Activated CD4-positive, alpha-beta T cell treated with anti-CD3 and anti-CD28 coated beads, Interleukin-2, amount 10 ng/mL, durations not matched to agents 24 days and 14 days (primary cell): ENCODE results near the gene RNASET2. TPM values are rescaled to one million over a fixed set of nuclear protein-coding genes. Genes with fewer than 3 reads are reported as not detected.
"Not testable (repeated sequence)": the region's sequence is repeated elsewhere in the genome, so short reads cannot be mapped to it uniquely, and the experiment has no call there.

ENCODE experiments used
- DNase-seq: peaks from one replicate; pipeline ENCODE4 v3.0.0; 2022
- H3K27ac Mint-ChIP-seq: one replicate; pipeline ENCODE4 v1.8.0; 2022; ENCODE audit warnings: mild to moderate bottlenecking, mixed read lengths
- H3K27me3 Mint-ChIP-seq: one replicate; pipeline ENCODE4 v1.8.0; 2022; ENCODE audit warnings: mixed read lengths
- H3K36me3 Mint-ChIP-seq: one replicate; pipeline ENCODE4 v1.8.0; 2022; ENCODE audit warnings: low read depth, mild to moderate bottlenecking, mixed read lengths
- H3K4me1 Mint-ChIP-seq: one replicate; pipeline ENCODE4 v1.8.0; 2021; ENCODE audit warnings: mixed read lengths
- H3K4me3 Mint-ChIP-seq: one replicate; pipeline ENCODE4 v1.8.0; 2022; ENCODE audit warnings: mild to moderate bottlenecking, moderate library complexity, mixed read lengths
- H3K9me3 Mint-ChIP-seq: one replicate; pipeline ENCODE4 v1.8.0; 2021; ENCODE audit warnings: mixed read lengths
- intact Hi-C: fragments of 100-400 bp; cut with micrococcal nuclease; formaldehyde crosslinking; loops from one replicate; pipeline ENCODE4 v1.15.1; 2023
- total RNA-seq: library from RNA; stranded (reverse); gene quantifications from 2 replicates; pipeline ENCODE4 v1.2.3, GENCODE V29; 2022

RNASET2 gene
- total RNA-seq, 1 donor from 2014 or later: 93.3 TPM

DNA sequence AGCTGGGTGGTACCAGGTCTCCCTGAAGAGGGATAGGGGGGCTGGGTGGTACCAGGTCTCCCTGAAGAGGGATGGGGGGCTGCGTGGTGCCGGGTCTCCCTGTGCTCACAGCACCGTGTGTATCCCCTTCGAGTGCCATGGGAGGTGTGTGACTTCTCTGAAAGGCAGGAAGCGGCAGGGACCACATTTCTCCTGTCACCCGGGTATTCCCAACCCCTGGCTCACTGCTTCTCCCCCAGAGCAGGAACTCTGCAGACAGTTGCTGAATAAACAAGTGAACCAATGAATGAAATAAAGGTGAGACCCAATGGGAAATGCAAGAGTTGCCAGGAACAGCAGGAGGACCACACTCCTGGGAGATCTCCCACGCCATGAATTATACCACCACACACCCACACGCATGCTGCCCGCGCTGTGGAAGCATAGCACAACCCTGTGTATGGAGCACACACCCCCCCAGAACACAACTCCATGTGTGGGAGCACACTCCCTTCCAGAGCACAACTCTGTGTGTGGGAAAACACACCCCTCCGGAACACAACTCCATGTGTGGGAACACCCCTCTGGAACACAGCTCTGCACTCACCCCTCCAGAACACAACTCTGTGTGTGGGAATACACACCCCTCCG, 50.7 kb downstream of the RNASET2 start:
- intact Hi-C loops: no loop called here
- H3K4me3 Mint-ChIP-seq: no peak overlapping the region
- H3K36me3 Mint-ChIP-seq: no peaks in the 10 kb centered on the region

GRCh38 chr6:166905013-166905412, 51.3 kb downstream of the RNASET2 start:
- no peaks in the 10 kb centered on the region for H3K36me3 Mint-ChIP-seq
- no peak for DNase-seq
- intact Hi-C loops: no loop called here
- H3K27me3 Mint-ChIP-seq: no peaks in the 10 kb centered on the region
- no peaks in the 10 kb centered on the region for H3K9me3 Mint-ChIP-seq
- peaks cover 29% of the 10 kb centered on the region for H3K4me1 Mint-ChIP-seq
- no peak overlapping the region for H3K4me3 Mint-ChIP-seq
- no peak overlapping the region for H3K27ac Mint-ChIP-seq

More for the DNA sequence above, 50.7 kb downstream of the RNASET2 start:
- Mint-ChIP-seq H3K27me3 (no peaks in the 10 kb centered on the region), H3K9me3 (no peaks in the 10 kb centered on the region), H3K4me1 (peaks cover 33% of the 10 kb centered on the region), H3K27ac (no peak overlapping the region)
- peak; percentile 45 for DNase-seq

- no peaks in the 10 kb centered on the region for H3K36me3 Mint-ChIP-seq
- intact Hi-C loops: no loop called here
- no peak overlapping the region for H3K4me3 Mint-ChIP-seq
- no peaks in the 10 kb centered on the region for H3K9me3 Mint-ChIP-seq
- DNase-seq: peak; percentile 46
- H3K27me3 Mint-ChIP-seq: no peaks in the 10 kb centered on the region
- H3K27ac Mint-ChIP-seq: no peak overlapping the region
- H3K4me1 Mint-ChIP-seq: peaks cover 29% of the 10 kb centered on the region
These were observed 52.1 kb downstream of the RNASET2 start for GRCh38 chr6:166904101-166904746.

DNA sequence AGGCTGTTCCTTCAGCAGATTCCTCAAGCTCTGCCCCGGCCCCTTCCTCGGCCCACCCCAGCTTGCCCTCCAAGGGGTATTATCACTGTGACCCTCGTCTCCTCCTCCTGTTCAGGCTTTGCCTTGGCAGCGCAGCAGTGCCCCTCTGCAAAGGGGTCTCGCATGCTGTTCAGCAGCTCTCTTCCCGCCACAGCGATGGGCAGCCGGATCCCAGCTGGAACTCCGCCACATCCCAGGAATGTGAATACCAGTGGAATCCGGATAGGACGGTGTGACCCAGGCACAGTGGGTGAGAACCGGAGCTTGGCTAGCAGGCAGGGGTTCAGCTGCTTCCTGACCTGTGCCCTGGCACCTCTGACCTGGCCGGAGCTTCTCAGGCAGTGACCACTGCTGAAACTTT, 52.9 kb downstream of the RNASET2 start:
- H3K27ac Mint-ChIP-seq: no peak overlapping the region
- no peaks in the 10 kb centered on the region for H3K9me3 Mint-ChIP-seq
- peaks cover 25% of the 10 kb centered on the region for H3K4me1 Mint-ChIP-seq
- intact Hi-C loops: no loop called here
- H3K36me3 Mint-ChIP-seq: no peaks in the 10 kb centered on the region
- no peak overlapping the region for H3K4me3 Mint-ChIP-seq
- peak; percentile 53 for DNase-seq
- no peaks in the 10 kb centered on the region for H3K27me3 Mint-ChIP-seq

- no peak overlapping the region for H3K4me3 Mint-ChIP-seq
- no peak overlapping the region for H3K27ac Mint-ChIP-seq
- DNase-seq: peak; percentile 49
These were observed 53.3 kb downstream of the RNASET2 start for GRCh38 chr6:166903027-166903426.

GRCh38 chr6:166902211-166902755, 54.1 kb downstream of the RNASET2 start:
- Mint-ChIP-seq H3K27me3 (no peaks in the 10 kb centered on the region), H3K27ac (no peak overlapping the region), H3K36me3 (no peaks in the 10 kb centered on the region), H3K4me3 (no peak overlapping the region), H3K9me3 (no peaks in the 10 kb centered on the region), H3K4me1 (peaks cover 13% of the 10 kb centered on the region)
- peak; percentile 52 for DNase-seq
- intact Hi-C loops: no loop called here

More at GRCh38 chr6:166903027-166903426, 53.3 kb downstream of the RNASET2 start:
- H3K4me1 Mint-ChIP-seq: peaks cover 20% of the 10 kb centered on the region
- no peaks in the 10 kb centered on the region for H3K36me3 Mint-ChIP-seq
- no peaks in the 10 kb centered on the region for H3K27me3 Mint-ChIP-seq
- intact Hi-C loops: no loop called here
- no peaks in the 10 kb centered on the region for H3K9me3 Mint-ChIP-seq

- no peaks in the 10 kb centered on the region for H3K27me3 Mint-ChIP-seq
- no peak overlapping the region for H3K27ac Mint-ChIP-seq
- no peaks in the 10 kb centered on the region for H3K36me3 Mint-ChIP-seq
- H3K4me3 Mint-ChIP-seq: no peak overlapping the region
- H3K9me3 Mint-ChIP-seq: no peaks in the 10 kb centered on the region
- intact Hi-C loops: no loop called here
- DNase-seq: peak; percentile 43
- H3K4me1 Mint-ChIP-seq: peaks cover 6% of the 10 kb centered on the region
These were observed 54.7 kb downstream of the RNASET2 start for GRCh38 chr6:166901626-166902025.

GRCh38 chr6:166900956-166901607, 55.3 kb downstream of the RNASET2 start:
- H3K4me1 Mint-ChIP-seq: peaks cover 2% of the 10 kb centered on the region
- no peaks in the 10 kb centered on the region for H3K9me3 Mint-ChIP-seq
- H3K27ac Mint-ChIP-seq: no peak overlapping the region
- peak; percentile 46 for DNase-seq
- intact Hi-C loops: no loop called here
- no peaks in the 10 kb centered on the region for H3K27me3 Mint-ChIP-seq
- H3K36me3 Mint-ChIP-seq: no peaks in the 10 kb centered on the region
- H3K4me3 Mint-ChIP-seq: no peak overlapping the region

DNA sequence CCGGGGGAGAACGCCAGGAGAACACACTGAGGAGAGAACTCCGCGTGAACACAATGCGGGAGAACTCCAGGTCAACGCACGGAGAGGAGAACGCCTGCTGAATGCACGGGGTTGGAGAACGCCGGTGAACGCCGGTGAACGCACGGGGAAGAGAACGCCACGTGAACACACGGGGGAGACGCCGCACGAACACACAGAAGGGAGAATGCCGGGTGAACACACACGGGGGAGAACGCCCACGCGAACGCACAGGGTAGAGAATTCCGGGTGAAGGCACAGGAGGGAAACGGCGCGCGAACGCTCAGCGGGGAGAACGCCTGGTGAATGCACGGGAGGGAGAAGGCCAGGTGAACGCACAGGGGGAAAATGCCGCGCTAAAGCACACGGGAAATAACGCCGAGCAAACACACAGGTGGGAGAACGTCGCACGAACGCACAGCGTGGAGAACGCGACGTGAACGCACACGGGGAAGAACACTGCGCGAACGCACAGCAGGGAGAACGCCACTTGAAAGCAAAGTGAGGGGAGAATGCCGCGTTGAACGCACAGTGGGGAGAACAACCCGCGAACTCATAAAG, 56.1 kb downstream of the RNASET2 start:
- no peaks in the 10 kb centered on the region for H3K9me3 Mint-ChIP-seq
- no peaks in the 10 kb centered on the region for H3K36me3 Mint-ChIP-seq
- peaks cover under 1% of the 10 kb centered on the region for H3K4me1 Mint-ChIP-seq
- no peaks in the 10 kb centered on the region for H3K27me3 Mint-ChIP-seq
- no peak overlapping the region for H3K4me3 Mint-ChIP-seq
- no peak overlapping the region for H3K27ac Mint-ChIP-seq
- DNase-seq: peak; percentile 43
- intact Hi-C loops: no loop called here

GRCh38 chr6:166898910-166899309, 57.4 kb downstream of the RNASET2 start:
- Mint-ChIP-seq H3K4me1 (no peaks in the 10 kb centered on the region), H3K27me3 (no peaks in the 10 kb centered on the region), H3K9me3 (no peaks in the 10 kb centered on the region), H3K27ac (no peak overlapping the region), H3K4me3 (no peak overlapping the region), H3K36me3 (no peaks in the 10 kb centered on the region)
- intact Hi-C loops: no loop called here
- peak; percentile 22 for DNase-seq

DNA sequence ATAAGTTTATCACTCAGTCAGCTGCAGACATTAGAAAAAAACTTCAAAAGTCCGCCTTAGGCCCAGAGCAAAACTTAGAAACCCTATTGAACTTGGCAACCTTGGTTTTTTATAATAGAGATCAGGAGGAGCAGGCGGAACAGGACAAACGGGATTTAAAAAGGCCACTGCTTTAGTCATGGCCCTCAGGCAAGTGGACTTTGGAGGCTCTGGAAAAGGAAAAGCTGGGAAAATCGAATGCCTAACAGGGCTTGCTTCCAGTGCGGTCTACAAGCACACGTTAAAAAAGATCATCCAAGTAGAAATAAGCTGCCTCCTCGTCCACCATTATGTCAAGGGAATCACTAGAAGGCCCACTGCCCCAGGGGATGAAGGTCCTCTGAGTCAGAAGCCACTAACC, 61.7 kb downstream of the RNASET2 start:
- H3K36me3 Mint-ChIP-seq, H3K4me1 Mint-ChIP-seq, H3K27me3 Mint-ChIP-seq, intact Hi-C loops, DNase-seq, H3K4me3 Mint-ChIP-seq, H3K27ac Mint-ChIP-seq, H3K9me3 Mint-ChIP-seq: not testable (repeated sequence)

DNA sequence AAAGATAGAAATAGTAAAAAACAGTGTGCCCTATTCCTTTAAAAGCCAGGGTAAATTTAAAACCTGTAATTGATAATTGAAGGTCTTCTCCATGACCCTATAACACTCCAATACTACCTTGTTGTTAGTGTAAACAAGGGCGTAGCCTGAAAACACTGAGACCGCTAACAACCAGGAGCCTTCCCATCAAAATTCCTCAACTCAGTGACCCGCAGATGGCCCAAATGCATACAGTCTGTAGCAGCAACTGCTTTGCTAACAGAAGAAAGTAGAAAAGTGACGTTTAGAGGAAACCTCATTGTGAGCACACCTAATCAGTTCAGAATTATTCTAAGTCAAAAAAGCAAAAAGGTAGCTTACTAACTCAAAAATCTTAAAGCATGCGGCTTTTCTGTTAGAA, 63.9 kb downstream of the RNASET2 start:
- intact Hi-C loops, H3K27me3 Mint-ChIP-seq, H3K27ac Mint-ChIP-seq, H3K4me1 Mint-ChIP-seq, H3K9me3 Mint-ChIP-seq, H3K36me3 Mint-ChIP-seq, H3K4me3 Mint-ChIP-seq: not testable (repeated sequence)
- peak; percentile 31 for DNase-seq

- H3K27ac Mint-ChIP-seq, intact Hi-C loops, H3K4me1 Mint-ChIP-seq, H3K4me3 Mint-ChIP-seq, H3K27me3 Mint-ChIP-seq: not testable (repeated sequence)
- peaks cover 12% of the 10 kb centered on the region for H3K9me3 Mint-ChIP-seq
- H3K36me3 Mint-ChIP-seq: peaks cover 10% of the 10 kb centered on the region
- DNase-seq: peak; percentile 10
These were observed 69.6 kb downstream of the RNASET2 start for GRCh38 chr6:166886773-166887172.

GRCh38 chr6:166884958-166885357, 71.4 kb downstream of the RNASET2 start:
- intact Hi-C loops, H3K36me3 Mint-ChIP-seq, H3K4me3 Mint-ChIP-seq, H3K27me3 Mint-ChIP-seq, H3K4me1 Mint-ChIP-seq, H3K27ac Mint-ChIP-seq, H3K9me3 Mint-ChIP-seq: not testable (repeated sequence)
- peak; percentile 34 for DNase-seq
